ENCODE data around the gene EXT2.

DNA sequence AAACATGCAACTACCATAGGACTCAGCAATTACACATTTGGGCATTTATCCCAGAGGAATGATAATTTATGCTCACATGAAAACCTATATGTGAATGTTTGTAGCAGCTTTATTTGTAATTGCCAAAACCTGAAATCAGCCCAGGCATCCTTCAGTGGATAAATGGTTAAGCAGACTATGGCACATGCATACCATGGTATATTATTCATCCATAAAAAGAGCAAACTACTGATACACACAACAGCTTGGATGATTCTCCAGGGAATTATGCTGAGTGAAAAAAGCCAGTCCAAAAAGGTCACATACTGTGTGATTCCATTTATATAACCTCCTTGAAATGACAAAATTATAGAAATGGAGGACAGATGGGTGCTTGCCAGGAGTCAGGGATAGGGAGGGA is 127.8 kb downstream of the EXT2 start:
- no peak for TF ChIP-seq REST (IDR thresholded peaks at IDR 0.05; ENCODE audit: insufficient read depth in 1 of 2, low read depth in 2 of 2, low read length in 2 of 2)
- no peak for TF ChIP-seq TAF1 (IDR thresholded peaks at IDR 0.05; ENCODE audit: borderline replicate concordance, insufficient read depth, low read length)
- no peak for TF ChIP-seq SIN3A (IDR thresholded peaks at IDR 0.05; ENCODE audit: borderline replicate concordance, insufficient read depth, low read length)
- TF ChIP-seq POLR2AphosphoS5 (IDR thresholded peaks at IDR 0.05; ENCODE audit: low read depth, low read length): no peak
